HepG2 (cell line): Measurements from ENCODE around the gene TSC22D1.

Source experiments
- CHCHD3 ChIP-seq: sonication (generic); formaldehyde crosslinking; IDR thresholded peaks from 2 replicates; pipeline ENCODE4 v1.8.0; 2022; ENCODE audit warnings: mild to moderate bottlenecking, missing genetic modification reagents, moderate library complexity
- CTCF ChIP-seq: sonication (generic); formaldehyde crosslinking; IDR thresholded peaks from 2 replicates; pipeline ENCODE4 v1.5.0; 2020; ENCODE audit warnings: mild to moderate bottlenecking, missing genetic modification reagents, moderate library complexity
- FOXA3 ChIP-seq: IDR thresholded peaks from 2 replicates; pipeline ENCODE4 v1.6.1; 2016; ENCODE audit warnings: missing genetic modification reagents, missing compliant biosample characterization
- HDAC6 ChIP-seq: fragments of 200-600 bp; sonication (generic); IDR thresholded peaks from 2 replicates; pipeline ENCODE4 v1.7.0; 2017; ENCODE audit warnings: mild to moderate bottlenecking, antibody characterized with exemption, low read length, low read depth
- JUNB ChIP-seq: sonication (generic); formaldehyde crosslinking; IDR thresholded peaks from 2 replicates; pipeline ENCODE4 v1.8.0; 2022; ENCODE audit warnings: missing genetic modification reagents, mild to moderate bottlenecking, borderline replicate concordance
- RAD51 ChIP-seq: fragments of 450-650 bp; IDR thresholded peaks from 2 replicates; pipeline ENCODE4 v1.6.1; 2016; ENCODE audit warnings: borderline replicate concordance
- TCF12 ChIP-seq, 2 experiments: fragments of 450-650 bp in 1 of 2; sonication (generic) in 1 of 2; formaldehyde crosslinking in 1 of 2; IDR thresholded peaks; 2 replicates each; pipeline versions ENCODE4 v1.6.1 to v1.8.0; 2017 to 2022; ENCODE audit warnings: antibody characterized with exemption in 1 of 2, mild to moderate bottlenecking in 1 of 2, missing genetic modification reagents in 1 of 2, moderate library complexity in 1 of 2
- TP53 ChIP-seq: sonication (generic); formaldehyde crosslinking; conservative IDR thresholded peaks from 2 replicates; pipeline ENCODE4 v1.4.0; 2020; ENCODE audit warnings: missing genetic modification reagents

- TF ChIP-seq HDAC6, result no peak
- TF ChIP-seq CTCF (CRISPR knock-in tag), result no peak
- no peak for TF ChIP-seq RAD51
- TF ChIP-seq TCF12 (IDR thresholded peaks at IDR 0.05), result no peak
- no peak for TF ChIP-seq TCF12 (CRISPR knock-in tag; IDR thresholded peaks at IDR 0.05)
- TF ChIP-seq JUNB (CRISPR knock-in tag), result no peak
- TF ChIP-seq TP53 (CRISPR knock-in tag), result no peak
- TF ChIP-seq CHCHD3 (CRISPR knock-in tag), result no peak
- no peak for TF ChIP-seq FOXA3
Measured at GRCh38 chr13:44578067-44578400, 1.9 kb upstream of the TSC22D1 start.
